Esophagus squamous epithelium (tissue), 5 donors: ENCODE measurements around the gene CYSLTR2. TPM values are rescaled to one million over a fixed set of nuclear protein-coding genes. Genes with fewer than 3 reads are reported as not detected.

Experiments used
- DNase-seq: peaks from one replicate; lab custom pipeline; 2025; lab: John Stamatoyannopoulos, UW
- H3K27ac ChIP-seq, 4 donors: fragments of 200-600 bp; sonication (generic); one replicate each; pipeline ENCODE4 v1.5.1; 2016 to 2019; ENCODE audit warnings: mild to moderate bottlenecking in 1 of 4
- H3K27me3 ChIP-seq, 4 donors: fragments of 200-600 bp; sonication (generic); 1 replicate in 3 of 4; 2 replicates in 1 of 4; pipeline versions ENCODE4 v1.5.1 to v1.6.0; 2017 to 2021; ENCODE audit warnings: antibody characterized with exemption in 1 of 4
- H3K36me3 ChIP-seq, 3 donors: fragments of 200-600 bp; sonication (generic); one replicate each; pipeline ENCODE4 v1.5.1; 2016 to 2019
- H3K4me1 ChIP-seq, 3 donors: fragments of 200-600 bp; sonication (generic); one replicate each; pipeline ENCODE4 v1.5.1; 2017 to 2019
- H3K4me3 ChIP-seq, 4 donors: fragments of 200-600 bp; sonication (generic); 1 replicate in 3 of 4; 2 replicates in 1 of 4; pipeline ENCODE4 v1.5.1; 2016 to 2019; ENCODE audit warnings: mild to moderate bottlenecking in 2 of 4, moderate library complexity in 1 of 4
- H3K9me3 ChIP-seq, 3 donors: fragments of 200-600 bp; sonication (generic); one replicate each; pipeline ENCODE4 v1.5.1; 2016 to 2019
- POLR2A ChIP-seq, 4 donors: fragments of 450-650 bp; IDR thresholded peaks; one replicate each; pipeline ENCODE4 v1.6.1; 2017; ENCODE audit warnings: antibody characterized with exemption in 4 of 4, mild to moderate bottlenecking in 4 of 4, moderate library complexity in 3 of 4
- WGBS, 2 donors: methylation state at CpG; one replicate each; pipeline ENCODE4 v1.1.5; 2018; 5-methylcytosine and 5-hydroxymethylcytosine counted together
- intact Hi-C: fragments of 100-400 bp; cut with DNase I; formaldehyde crosslinking; loops from one replicate; pipeline ENCODE4 v1.15.0; 2022
- total RNA-seq, 4 donors: library from RNA; depleted of rRNA; stranded (reverse); fragments of >200 nt; gene quantifications; one replicate each; pipeline ENCODE4 v1.1.0, GENCODE V29; 2016
- TF ChIP-seq, protein P1 (sequence below), 6 experiments: fragments of 450-650 bp in 4 of 6; fragments of 200-600 bp in 2 of 6; sonication (generic) in 2 of 6; IDR thresholded peaks; one replicate each; pipeline ENCODE4 v1.5.1; 2016 to 2019; ENCODE audit warnings: antibody characterized with exemption in 6 of 6, mild to moderate bottlenecking in 4 of 6, moderate library complexity in 4 of 6
- donor health status: DM: yes; HTN: yes; CAD: no.

The CYSLTR2 gene
- total RNA-seq, 4 donors from 2014 or later = 0.04 to 0.94 (median 0.21) TPM

DNA sequence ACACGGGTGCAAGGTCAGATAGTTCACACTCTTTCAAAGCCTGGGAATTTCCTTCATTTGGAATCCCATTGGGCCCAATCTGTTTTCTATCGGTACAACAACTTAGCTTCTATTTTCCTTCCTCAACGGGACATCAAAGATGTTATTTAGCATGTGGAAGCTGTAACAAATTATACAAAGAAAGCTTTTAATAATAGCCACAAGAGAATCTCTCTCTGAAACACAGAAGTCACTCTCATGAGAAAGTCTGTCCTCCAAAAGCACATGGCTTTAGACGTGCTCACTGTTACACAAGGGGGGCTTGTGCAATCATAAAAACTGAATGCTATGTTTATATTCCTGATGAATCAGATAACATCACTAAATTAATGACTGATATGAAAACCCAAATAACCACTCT, 28.9 kb upstream of the CYSLTR2 start:
- Histone ChIP-seq H3K9me3 (no peaks in the 10 kb centered on the region), H3K27me3 (no peaks in the 10 kb centered on the region), H3K36me3 (no peaks in the 10 kb centered on the region), H3K4me3 (no peak overlapping the region), H3K4me1 (peaks cover 0 to 6% (median 0%) of the 10 kb centered on the region in 3 donors), H3K27ac (no peak overlapping the region)
- DNase-seq = no peak
- intact Hi-C loops = no loop called here
- WGBS, 2 donors = 66 to 73% methylated on average over 4 of the region's 4 CpGs
- no peak for TF ChIP-seq POLR2A (IDR thresholded peaks at IDR 0.05)
- TF ChIP-seq, protein P1, sequence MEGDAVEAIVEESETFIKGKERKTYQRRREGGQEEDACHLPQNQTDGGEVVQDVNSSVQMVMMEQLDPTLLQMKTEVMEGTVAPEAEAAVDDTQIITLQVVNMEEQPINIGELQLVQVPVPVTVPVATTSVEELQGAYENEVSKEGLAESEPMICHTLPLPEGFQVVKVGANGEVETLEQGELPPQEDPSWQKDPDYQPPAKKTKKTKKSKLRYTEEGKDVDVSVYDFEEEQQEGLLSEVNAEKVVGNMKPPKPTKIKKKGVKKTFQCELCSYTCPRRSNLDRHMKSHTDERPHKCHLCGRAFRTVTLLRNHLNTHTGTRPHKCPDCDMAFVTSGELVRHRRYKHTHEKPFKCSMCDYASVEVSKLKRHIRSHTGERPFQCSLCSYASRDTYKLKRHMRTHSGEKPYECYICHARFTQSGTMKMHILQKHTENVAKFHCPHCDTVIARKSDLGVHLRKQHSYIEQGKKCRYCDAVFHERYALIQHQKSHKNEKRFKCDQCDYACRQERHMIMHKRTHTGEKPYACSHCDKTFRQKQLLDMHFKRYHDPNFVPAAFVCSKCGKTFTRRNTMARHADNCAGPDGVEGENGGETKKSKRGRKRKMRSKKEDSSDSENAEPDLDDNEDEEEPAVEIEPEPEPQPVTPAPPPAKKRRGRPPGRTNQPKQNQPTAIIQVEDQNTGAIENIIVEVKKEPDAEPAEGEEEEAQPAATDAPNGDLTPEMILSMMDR (IDR thresholded peaks at IDR 0.05) = no peak

DNA sequence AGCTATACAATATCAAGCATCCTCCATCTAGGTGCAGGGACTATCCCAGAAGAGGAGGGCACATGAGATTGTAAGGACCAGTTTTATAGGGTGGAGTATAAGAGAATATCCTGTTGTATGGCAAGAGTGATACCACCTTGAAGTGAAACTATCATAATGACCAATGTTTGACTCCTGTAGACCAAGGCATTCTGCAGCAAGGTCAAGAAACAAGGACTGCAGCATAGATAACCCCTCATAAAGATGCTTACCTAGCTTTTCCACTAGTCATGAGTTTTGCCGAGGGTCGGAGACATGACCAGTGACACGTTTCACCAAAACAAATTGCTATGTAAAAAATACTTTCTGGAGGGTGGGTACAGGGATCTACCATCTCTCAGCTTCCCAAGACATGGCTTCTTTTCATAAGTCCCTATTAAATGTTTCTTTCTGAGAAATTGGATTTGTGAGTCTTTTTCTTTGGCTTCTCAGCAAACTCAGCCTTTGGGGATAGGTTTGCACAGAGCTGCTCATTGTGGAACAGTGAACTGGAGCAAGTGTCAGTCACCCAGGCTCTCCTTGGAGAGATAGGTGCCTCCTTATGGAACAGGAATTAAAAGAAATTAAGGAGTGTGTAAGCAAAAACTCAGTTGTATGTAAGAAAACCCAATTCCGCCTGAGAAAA, 28.2 kb upstream of the CYSLTR2 start:
- WGBS, 2 donors = 54 to 86% methylated on average over 4 of the region's 4 CpGs
- Histone ChIP-seq H3K27me3 (no peaks in the 10 kb centered on the region), H3K4me1 (peaks cover 0 to 6% (median 0%) of the 10 kb centered on the region in 3 donors), H3K9me3 (no peaks in the 10 kb centered on the region), H3K27ac (no peak overlapping the region), H3K4me3 (no peak overlapping the region), H3K36me3 (no peaks in the 10 kb centered on the region)
- intact Hi-C loops = no loop called here
- TF ChIP-seq, protein P1 (IDR thresholded peaks at IDR 0.05) = no peak
- TF ChIP-seq POLR2A (IDR thresholded peaks at IDR 0.05) = no peak
- DNase-seq = no peak

DNA sequence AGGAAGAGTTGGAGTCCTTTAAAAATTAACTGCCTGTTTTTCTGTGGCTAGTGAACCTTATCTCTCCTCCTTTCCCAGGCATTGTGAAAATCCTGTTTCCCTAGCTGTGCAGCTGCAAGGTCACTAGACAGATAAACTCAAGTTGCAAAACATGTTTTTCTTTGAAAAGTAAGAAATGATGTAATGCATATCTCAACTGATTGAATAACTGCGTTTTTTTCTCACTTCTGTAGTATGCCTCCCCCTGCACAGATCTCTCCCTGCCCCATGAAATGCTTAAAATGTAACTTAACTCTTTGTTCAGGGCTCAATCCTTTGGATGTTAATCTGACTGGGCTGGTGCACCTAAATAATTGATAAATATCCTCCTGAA, 27.7 kb upstream of the CYSLTR2 start:
- Histone ChIP-seq H3K4me3 (no peak overlapping the region), H3K27ac (no peak overlapping the region), H3K9me3 (no peaks in the 10 kb centered on the region), H3K27me3 (no peaks in the 10 kb centered on the region), H3K36me3 (no peaks in the 10 kb centered on the region), H3K4me1 (peaks cover 0 to 6% (median 0%) of the 10 kb centered on the region in 3 donors)
- TF ChIP-seq, protein P1 (IDR thresholded peaks at IDR 0.05) = no peak
- no peak for TF ChIP-seq POLR2A (IDR thresholded peaks at IDR 0.05)
- WGBS, 2 donors = 6 to 26% methylated on average over 1 of the region's 1 CpG
- DNase-seq = no peak
- intact Hi-C loops = no loop called here

DNA sequence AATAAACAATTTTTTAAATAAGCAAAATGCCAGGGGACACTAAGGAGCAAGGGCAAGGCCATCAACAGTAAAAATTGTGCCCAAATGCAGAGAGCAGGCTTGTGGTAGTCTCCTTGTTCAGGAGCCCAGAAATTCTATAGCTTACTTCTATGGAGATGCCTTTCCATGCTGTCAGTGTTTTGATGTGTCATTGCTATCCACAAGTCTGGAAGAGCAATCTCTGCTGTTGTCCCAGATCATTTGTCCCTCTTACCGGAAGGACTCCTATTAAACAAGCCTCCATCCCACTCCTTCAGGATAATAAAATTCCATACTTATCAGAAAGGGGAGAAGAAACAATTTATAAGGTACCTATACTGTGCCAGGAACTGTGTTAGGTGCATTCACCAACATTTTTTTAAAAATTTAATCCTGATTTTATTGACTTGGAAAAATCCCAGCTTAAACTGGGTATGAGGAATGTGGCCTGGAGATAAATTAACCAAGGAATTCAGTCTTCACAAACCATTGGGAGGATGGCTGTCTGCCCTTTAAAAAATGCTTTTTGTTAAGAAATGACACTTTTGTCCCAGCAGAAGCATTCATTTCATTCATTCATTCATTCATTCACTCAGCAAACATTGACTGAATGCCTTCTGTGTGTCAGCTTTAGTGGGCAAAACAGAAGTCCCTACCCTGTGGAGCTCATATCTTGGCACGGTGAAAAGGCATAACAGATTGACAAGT, 26.8 kb upstream of the CYSLTR2 start:
- Histone ChIP-seq H3K27me3 (no peaks in the 10 kb centered on the region), H3K4me3 (no peak overlapping the region), H3K36me3 (no peaks in the 10 kb centered on the region), H3K27ac (no peak overlapping the region), H3K9me3 (no peaks in the 10 kb centered on the region), H3K4me1 (peaks cover 0 to 6% (median 0%) of the 10 kb centered on the region in 3 donors)
- intact Hi-C loops = no loop called here
- WGBS, 2 donors = 88 to 97% methylated on average over 2 of the region's 2 CpGs
- DNase-seq = no peak
- TF ChIP-seq POLR2A (IDR thresholded peaks at IDR 0.05) = no peak
- TF ChIP-seq, protein P1 (IDR thresholded peaks at IDR 0.05) = no peak

DNA sequence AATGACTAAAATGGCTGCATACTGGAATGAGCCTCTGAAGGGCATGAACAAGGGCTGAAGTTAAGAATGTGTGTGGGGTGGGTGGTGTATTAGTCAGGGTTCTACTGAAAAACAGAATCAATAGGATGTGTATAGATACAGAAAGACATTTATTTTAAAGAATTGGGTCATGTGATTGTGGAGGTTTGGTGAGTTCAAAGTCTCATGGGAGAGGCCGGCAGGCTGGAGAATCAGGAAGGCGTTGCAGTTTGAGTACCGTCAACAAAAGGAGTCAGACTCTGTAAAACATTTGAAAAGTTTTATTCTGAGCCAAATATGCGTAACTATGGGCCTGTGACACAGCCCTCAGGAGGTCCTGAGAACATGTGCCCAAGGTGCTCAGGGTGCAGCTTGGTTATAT, 24.5 kb upstream of the CYSLTR2 start:
- WGBS, 2 donors = 78 to 81% methylated on average over 4 of the region's 4 CpGs
- H3K36me3 ChIP-seq = no peaks in the 10 kb centered on the region
- TF ChIP-seq POLR2A (IDR thresholded peaks at IDR 0.05) = no peak
- TF ChIP-seq, protein P1 (IDR thresholded peaks at IDR 0.05) = no peak
- no peak overlapping the region for H3K27ac ChIP-seq
- H3K4me1 ChIP-seq = peaks cover 0 to 6% (median 0%) of the 10 kb centered on the region in 3 donors
- intact Hi-C loops = no loop called here
- H3K9me3 ChIP-seq = peaks cover 0 to under 1% (median 0%) of the 10 kb centered on the region in 3 donors
- no peak for DNase-seq
- no peaks in the 10 kb centered on the region for H3K27me3 ChIP-seq
- H3K4me3 ChIP-seq = no peak overlapping the region
